NK-92 (cell line): ENCODE measurements around the gene INPP5A.
"Not testable (repeated sequence)": the region's sequence is repeated elsewhere in the genome, so short reads cannot be mapped to it uniquely, and the experiment has no call there.

ENCODE experiments used
- DNase-seq: peaks from one replicate; lab custom pipeline; 2025; ENCODE audit not compliant: unreplicated experiment; lab: John Stamatoyannopoulos, UW

The INPP5A gene

GRCh38 chr10:132546567-132547420, 9.2 kb downstream of the INPP5A start:
- DNase-seq: no peak

GRCh38 chr10:132547421-132547861, 9.9 kb downstream of the INPP5A start:
- no peak for DNase-seq

- DNase-seq: no peak
Measured at GRCh38 chr10:132548106-132548823, 10.7 kb downstream of the INPP5A start.

- no peak for DNase-seq
Measured at GRCh38 chr10:132548869-132549268, 11.3 kb downstream of the INPP5A start.

GRCh38 chr10:132549371-132549770, 11.8 kb downstream of the INPP5A start:
- no peak for DNase-seq

GRCh38 chr10:132550366-132551092, 12.9 kb downstream of the INPP5A start:
- no peak for DNase-seq

GRCh38 chr10:132551093-132551807, 13.7 kb downstream of the INPP5A start:
- DNase-seq: no peak

GRCh38 chr10:132551808-132552130, 14.2 kb downstream of the INPP5A start:
- DNase-seq: no peak

GRCh38 chr10:132552635-132553034, 15.0 kb downstream of the INPP5A start:
- DNase-seq: not testable (repeated sequence)

GRCh38 chr10:132553568-132553967, 16.0 kb downstream of the INPP5A start:
- DNase-seq: not testable (repeated sequence)

- no peak for DNase-seq
Measured at GRCh38 chr10:132554053-132554990, 16.7 kb downstream of the INPP5A start.

GRCh38 chr10:132554991-132555647, 17.5 kb downstream of the INPP5A start:
- no peak for DNase-seq

- no peak for DNase-seq
Measured at GRCh38 chr10:132555648-132556575, 18.3 kb downstream of the INPP5A start.

- DNase-seq: no peak
Measured at GRCh38 chr10:132556994-132557441, 19.4 kb downstream of the INPP5A start.

- DNase-seq: no peak
Measured at GRCh38 chr10:132557696-132558515, 20.3 kb downstream of the INPP5A start.

GRCh38 chr10:132558516-132559413, 21.2 kb downstream of the INPP5A start:
- no peak for DNase-seq
